OCI-LY1 (cell line): ENCODE results near the gene BSCL2.
A peak's percentile ranks its signal among the peaks of the same experiment; 100 is the strongest.

ENCODE experiments used
- H2AFZ ChIP-seq: fragments of 200-600 bp; sonication (generic), shearing (Covaris generic); 2 replicates; pipeline ENCODE4 v1.6.0; 2014; ENCODE audit warnings: antibody characterized with exemption, mild to moderate bottlenecking, low read length
- H3F3A ChIP-seq: fragments of 200-600 bp; sonication (generic), shearing (Covaris generic); 2 replicates; pipeline ENCODE4 v1.6.0; 2014; ENCODE audit warnings: mild to moderate bottlenecking, antibody characterized with exemption, low read length, moderate library complexity; ENCODE audit not compliant: insufficient read depth
- H3K27ac ChIP-seq: fragments of 200-600 bp; sonication (generic); 2 replicates; pipeline ENCODE4 v1.5.1; 2014; ENCODE audit warnings: low read length, mixed run types, mild to moderate bottlenecking, low read depth; ENCODE audit not compliant: poor library complexity, severe bottlenecking
- H3K27me3 ChIP-seq: fragments of 200-600 bp; sonication (generic); 2 replicates; pipeline ENCODE4 v1.6.0; 2014; ENCODE audit warnings: antibody characterized with exemption, mild to moderate bottlenecking, low read length, moderate library complexity; ENCODE audit not compliant: insufficient read depth
- H3K36me3 ChIP-seq: fragments of 200-600 bp; sonication (generic); 2 replicates; pipeline ENCODE4 v1.6.1; 2014; ENCODE audit warnings: mild to moderate bottlenecking, antibody characterized with exemption, low read length, moderate library complexity, mixed read lengths; ENCODE audit not compliant: insufficient read depth
- H3K4me1 ChIP-seq: fragments of 200-600 bp; sonication (generic); 2 replicates; pipeline ENCODE4 v1.5.1; 2014; ENCODE audit warnings: mild to moderate bottlenecking, low read length, moderate library complexity; ENCODE audit not compliant: insufficient read depth, severe bottlenecking
- H3K4me2 ChIP-seq: fragments of 200-600 bp; sonication (generic), shearing (Covaris generic); 2 replicates; pipeline ENCODE4 v1.6.1; 2014; ENCODE audit warnings: low read length
- H3K4me3 ChIP-seq: fragments of 200-600 bp; sonication (generic); 2 replicates; pipeline ENCODE4 v1.5.1; 2014; ENCODE audit warnings: low read length, low read depth, mild to moderate bottlenecking, mixed read lengths; ENCODE audit not compliant: poor library complexity, severe bottlenecking
- H3K79me2 ChIP-seq: fragments of 200-600 bp; shearing (Covaris generic); 2 replicates; pipeline ENCODE4 v1.6.1; 2016; ENCODE audit warnings: mixed run types, low read length, mixed read lengths; ENCODE audit not compliant: insufficient read depth
- H3K9ac ChIP-seq: fragments of 200-600 bp; sonication (generic), shearing (Covaris generic); 2 replicates; pipeline ENCODE4 v1.6.1; 2014; ENCODE audit warnings: mild to moderate bottlenecking, low read length, mixed read lengths
- H3K9me2 ChIP-seq: fragments of 200-600 bp; sonication (generic), shearing (Covaris generic); 2 replicates; pipeline ENCODE4 v1.6.1; 2014; ENCODE audit warnings: low read depth, mild to moderate bottlenecking, low read length, mixed read lengths
- H3K9me3 ChIP-seq: fragments of 200-600 bp; shearing (Covaris generic); 2 replicates; pipeline ENCODE4 v1.6.1; 2014; ENCODE audit warnings: low read length, mixed read lengths
- H4K20me1 ChIP-seq: fragments of 200-600 bp; sonication (generic), shearing (Covaris generic); 2 replicates; pipeline ENCODE4 v1.6.0; 2016; ENCODE audit warnings: mild to moderate bottlenecking, low read length; ENCODE audit not compliant: insufficient read depth
- CTCF ChIP-seq: fragments of 200-600 bp; sonication (generic), shearing (Covaris generic); IDR thresholded peaks from 2 replicates; pipeline ENCODE4 v1.5.1; 2017; ENCODE audit warnings: mild to moderate bottlenecking, antibody characterized with exemption, low read length, moderate library complexity, mixed read lengths
- EZH2 ChIP-seq: fragments of 200-600 bp; sonication (generic), shearing (Covaris generic); IDR thresholded peaks from 2 replicates; pipeline ENCODE4 v1.8.0; 2017; ENCODE audit warnings: borderline replicate concordance, mixed run types, mild to moderate bottlenecking, antibody characterized with exemption, low read length, moderate library complexity, mixed read lengths

The BSCL2 gene

GRCh38 chr11:62724171-62724570 lies 16.9 kb upstream of the BSCL2 start:
- Histone ChIP-seq H3K4me2 (peak overlapping the region; percentile 75), H3K9ac (peak overlapping the region; percentile 82; the same call in 1 of the 2 replicates), H3K4me3 (peak overlapping the region; percentile 99)

GRCh38 chr11:62721994-62722393 lies 14.8 kb upstream of the BSCL2 start:
- Histone ChIP-seq H3F3A (no peaks in the 10 kb centered on the region), H3K4me3 (no peak overlapping the region)

More at GRCh38 chr11:62724171-62724570, 16.9 kb upstream of the BSCL2 start:
- H3F3A ChIP-seq = no peaks in the 10 kb centered on the region
- H4K20me1 ChIP-seq = no peaks in the 10 kb centered on the region; the same call in 1 of the 2 replicates
- H3K27me3 ChIP-seq = no peaks in the 10 kb centered on the region
- H2AFZ ChIP-seq = no peak overlapping the region
- TF ChIP-seq EZH2 (no peak), CTCF (no peak)
- H3K4me1 ChIP-seq = peaks cover 16% of the 10 kb centered on the region
- H3K9me3 ChIP-seq = no peaks in the 10 kb centered on the region
- peaks cover 42% of the 10 kb centered on the region for H3K79me2 ChIP-seq
- no peak overlapping the region for H3K27ac ChIP-seq
- no peaks in the 10 kb centered on the region for H3K9me2 ChIP-seq
- peaks cover 73% of the 10 kb centered on the region for H3K36me3 ChIP-seq

GRCh38 chr11:62719302-62719978 lies 12.2 kb upstream of the BSCL2 start:
- peaks cover 11% of the 10 kb centered on the region for H3K79me2 ChIP-seq
- no peak overlapping the region for H3K4me3 ChIP-seq
- no peaks in the 10 kb centered on the region for H4K20me1 ChIP-seq
- no peak overlapping the region for H3K9ac ChIP-seq
- H3K4me2 ChIP-seq = no peak overlapping the region
- peaks cover 98% of the 10 kb centered on the region for H3K36me3 ChIP-seq
- H3K4me1 ChIP-seq = peaks cover 7% of the 10 kb centered on the region
- H3K27ac ChIP-seq = no peak overlapping the region
- no peak overlapping the region for H2AFZ ChIP-seq
- H3K27me3 ChIP-seq = no peaks in the 10 kb centered on the region
- H3K9me3 ChIP-seq = no peaks in the 10 kb centered on the region
- H3K9me2 ChIP-seq = no peaks in the 10 kb centered on the region
- H3F3A ChIP-seq = no peaks in the 10 kb centered on the region
- no peak for TF ChIP-seq EZH2
- no peak for TF ChIP-seq CTCF

More at GRCh38 chr11:62721994-62722393, 14.8 kb upstream of the BSCL2 start:
- no peaks in the 10 kb centered on the region; the same call in 1 of the 2 replicates for H4K20me1 ChIP-seq
- no peak overlapping the region for H3K9ac ChIP-seq
- H3K4me1 ChIP-seq = peaks cover 16% of the 10 kb centered on the region
- H3K36me3 ChIP-seq = peaks cover 95% of the 10 kb centered on the region
- no peaks in the 10 kb centered on the region for H3K9me3 ChIP-seq
- H3K9me2 ChIP-seq = no peaks in the 10 kb centered on the region
- no peak overlapping the region for H3K4me2 ChIP-seq
- H3K79me2 ChIP-seq = peaks cover 34% of the 10 kb centered on the region
- H3K27ac ChIP-seq = no peak overlapping the region
- no peaks in the 10 kb centered on the region for H3K27me3 ChIP-seq
- no peak overlapping the region for H2AFZ ChIP-seq
- TF ChIP-seq CTCF (peak; percentile 28; the same call in 1 of the 2 replicates), EZH2 (no peak)
